HepG2 (cell line): Measurements from ENCODE around the gene KDM6B. TPM values are rescaled to one million over a fixed set of nuclear protein-coding genes. Genes with fewer than 3 reads are reported as not detected.

ENCODE experiments used
- AFF4 ChIP-seq: sonication (generic); formaldehyde crosslinking; IDR thresholded peaks from 2 replicates; pipeline ENCODE4 v1.4.0; 2020; ENCODE audit warnings: missing genetic modification reagents
- AHR ChIP-seq: IDR thresholded peaks from 2 replicates; pipeline ENCODE4 v1.6.1; 2018; ENCODE audit warnings: missing genetic modification reagents, missing compliant biosample characterization
- ELF1 ChIP-seq: sonication (generic); formaldehyde crosslinking; IDR thresholded peaks from 2 replicates; pipeline ENCODE4 v1.4.0; 2020; ENCODE audit warnings: missing genetic modification reagents
- GATAD2A ChIP-seq: IDR thresholded peaks from 2 replicates; pipeline ENCODE4 v1.6.1; 2016
- HOXA7 ChIP-seq: sonication (generic); formaldehyde crosslinking; IDR thresholded peaks from 2 replicates; pipeline ENCODE4 v1.8.1; 2022; ENCODE audit warnings: mild to moderate bottlenecking, missing genetic modification reagents, moderate library complexity
- IRX3 ChIP-seq: sonication (generic); formaldehyde crosslinking; IDR thresholded peaks from 2 replicates; pipeline ENCODE4 v1.8.1; 2023; ENCODE audit warnings: mild to moderate bottlenecking, low read depth, missing genetic modification reagents, borderline replicate concordance
- KMT2B ChIP-seq: IDR thresholded peaks from 2 replicates; pipeline ENCODE4 v1.6.1; 2016; ENCODE audit warnings: missing genetic modification reagents, missing compliant biosample characterization
- MTA1 ChIP-seq: sonication (generic); formaldehyde crosslinking; IDR thresholded peaks from 2 replicates; pipeline ENCODE4 v1.4.0; 2020; ENCODE audit warnings: missing genetic modification reagents, mild to moderate bottlenecking, borderline replicate concordance
- MXI1 ChIP-seq: IDR thresholded peaks from 3 replicates; pipeline ENCODE4 v1.6.1; 2012; ENCODE audit warnings: low read depth, low read length, inconsistent platforms, borderline replicate concordance
- NFYB ChIP-seq: sonication (generic); formaldehyde crosslinking; IDR thresholded peaks from 2 replicates; pipeline ENCODE4 v1.4.0; 2020; ENCODE audit warnings: missing genetic modification reagents
- SP2 ChIP-seq: sonication (generic); formaldehyde crosslinking; IDR thresholded peaks from 2 replicates; pipeline ENCODE4 v1.5.1; 2020; ENCODE audit warnings: mild to moderate bottlenecking, missing genetic modification reagents
- SYNCRIP ChIP-seq: fragments of 200-400 bp; formaldehyde crosslinking; IDR thresholded peaks from 2 replicates; pipeline ENCODE4 v1.6.1; 2018; ENCODE audit warnings: mild to moderate bottlenecking, low read depth, low read length; ENCODE audit not compliant: insufficient read depth
- THYN1 ChIP-seq: sonication (generic); formaldehyde crosslinking; IDR thresholded peaks from 2 replicates; pipeline ENCODE4 v1.8.1; 2023; ENCODE audit warnings: low read depth, mild to moderate bottlenecking, moderate library complexity, missing genetic modification reagents, borderline replicate concordance
- U2AF1 ChIP-seq: fragments of 200-400 bp; formaldehyde crosslinking; optimal IDR thresholded peaks from 2 replicates; pipeline ENCODE3; 2017; ENCODE audit warnings: mild to moderate bottlenecking, low read depth, low read length
- ZC3H4 ChIP-seq: sonication (generic); formaldehyde crosslinking; IDR thresholded peaks from 2 replicates; pipeline ENCODE4 v1.4.0; 2020; ENCODE audit warnings: missing genetic modification reagents, borderline replicate concordance
- ZFYVE20 ChIP-seq: sonication (generic); formaldehyde crosslinking; IDR thresholded peaks from 2 replicates; pipeline ENCODE4 v1.8.0; 2023; ENCODE audit warnings: low read depth, mild to moderate bottlenecking, moderate library complexity, missing genetic modification reagents, borderline replicate concordance
- ZNF234 ChIP-seq: sonication (generic); formaldehyde crosslinking; conservative IDR thresholded peaks from 2 replicates; pipeline ENCODE4 v1.5.1; 2020; ENCODE audit warnings: mild to moderate bottlenecking, missing genetic modification reagents
- ZNF331 ChIP-seq: sonication (generic); formaldehyde crosslinking; IDR thresholded peaks from 2 replicates; pipeline ENCODE4 v1.4.0; 2020; ENCODE audit warnings: missing genetic modification reagents
- ZNF34 ChIP-seq: sonication (generic); formaldehyde crosslinking; IDR thresholded peaks from 2 replicates; pipeline ENCODE4 v1.4.0; 2020; ENCODE audit warnings: mild to moderate bottlenecking, missing genetic modification reagents, borderline replicate concordance
- ZNF703 ChIP-seq: sonication (generic); formaldehyde crosslinking; IDR thresholded peaks from 2 replicates; pipeline ENCODE4 v1.5.1; 2020; ENCODE audit warnings: missing genetic modification reagents, mild to moderate bottlenecking, moderate library complexity, borderline replicate concordance
- polyA plus RNA-seq, 8 experiments: library from polyadenylated mRNA; depleted of rRNA in 3 of 8; stranded (reverse) in 7 of 8; unstranded in 1 of 8; fragments of >200 nt; fragmentation: Illumina TruSeq in 4 of 8; extraction: Trizol in 4 of 8; gene quantifications; 2 replicates each; pipeline versions ENCODE4 v1.2.1 to v1.2.3, GENCODE V29; 2011 to 2016; ENCODE audit warnings: low read depth in 4 of 8, missing spikeins in 1 of 8, mixed read lengths in 1 of 8; ENCODE audit not compliant: insufficient read depth in 1 of 8
- total RNA-seq, 5 experiments: library from RNA; depleted of rRNA; stranded (reverse); fragments of >200 nt; fragmentation: Illumina TruSeq; extraction: Trizol; gene quantifications; 2 replicates each; pipeline ENCODE4 v1.2.3, GENCODE V29; 2016; ENCODE audit warnings: low read depth in 1 of 5
- TF ChIP-seq, protein P1 (sequence below): IDR thresholded peaks from 2 replicates; pipeline ENCODE4 v1.6.1; 2018; ENCODE audit warnings: missing genetic modification reagents, mild to moderate bottlenecking, missing compliant biosample characterization
- TF ChIP-seq, protein P2 (sequence below): sonication (generic); formaldehyde crosslinking; IDR thresholded peaks from 2 replicates; pipeline ENCODE4 v1.8.0; 2022; ENCODE audit warnings: mild to moderate bottlenecking, missing genetic modification reagents; ENCODE audit not compliant: insufficient replicate concordance

KDM6B gene
- total and polyA plus RNA-seq, 2 of the 13 experiments (the other 11 are each of a cell fraction or from before 2014, with no cell fraction given), result 1.3 to 2.1 TPM

DNA sequence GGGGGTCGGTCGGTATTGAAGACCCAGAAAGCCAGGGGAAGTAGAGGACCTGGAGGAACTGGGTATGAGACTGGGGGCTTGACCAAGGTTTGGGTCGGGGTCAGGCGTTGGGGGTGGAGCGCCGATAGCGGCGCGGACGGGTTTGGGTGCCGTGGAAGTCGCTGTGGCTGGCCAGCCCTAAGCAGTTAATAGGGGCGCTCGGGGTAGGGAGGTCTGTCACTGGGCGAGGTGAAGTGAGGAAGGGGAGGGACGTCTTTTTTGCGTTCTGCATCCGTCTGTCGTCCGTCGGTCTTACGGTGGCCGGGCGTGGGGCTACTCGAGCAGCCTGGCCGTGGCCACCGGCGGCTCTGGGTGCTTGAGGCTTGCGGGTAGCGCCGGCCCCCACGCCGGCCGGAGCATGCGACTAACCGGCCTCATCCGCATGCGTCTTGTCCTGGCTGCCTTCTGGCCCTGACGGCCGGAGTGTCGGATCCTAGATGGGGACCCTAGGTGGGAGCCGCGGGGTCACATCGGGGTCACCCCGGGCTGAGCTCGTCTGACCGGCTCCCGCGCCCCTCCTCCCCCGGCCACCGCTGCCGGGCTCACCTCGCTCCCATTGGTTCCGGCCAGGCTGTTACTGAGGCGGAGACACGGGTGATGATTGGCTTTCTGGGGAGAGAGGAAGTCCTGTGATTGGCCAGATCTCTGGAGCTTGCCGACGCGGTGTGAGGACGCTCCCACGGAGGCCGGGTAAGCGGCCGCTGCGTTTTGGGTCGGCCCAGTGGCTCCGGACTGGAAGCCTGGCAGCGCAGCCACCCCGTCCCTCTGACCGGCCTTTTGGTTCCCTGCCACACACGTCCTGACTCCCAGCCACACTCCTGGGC lies 10.5 kb downstream of the KDM6B start (continued):
- no peak for TF ChIP-seq ZNF234 (CRISPR knock-in tag)
- no peak for TF ChIP-seq AFF4 (CRISPR knock-in tag)
- no peak for TF ChIP-seq THYN1 (CRISPR knock-in tag)
- TF ChIP-seq AHR (CRISPR knock-in tag), result 0 out of 2 replicates have a peak, but pooled peaks have one; percentile 32
- TF ChIP-seq ZNF331 (CRISPR knock-in tag), result no peak
- no peak for TF ChIP-seq ZNF703 (CRISPR knock-in tag)
- TF ChIP-seq ZC3H4 (CRISPR knock-in tag), result no peak
- no peak for TF ChIP-seq ZNF34 (CRISPR knock-in tag)
- TF ChIP-seq KMT2B (CRISPR knock-in tag), result 0 out of 2 replicates have a peak, but pooled peaks have one; percentile 23
- 0 out of 3 replicates have a peak, but pooled peaks have one; percentile 30 for TF ChIP-seq MXI1
- 0 out of 2 replicates have a peak, but pooled peaks have one; percentile 31 for TF ChIP-seq IRX3 (CRISPR knock-in tag)
- no peak for TF ChIP-seq HOXA7 (CRISPR knock-in tag)
- peak; percentile 18; the same call in 1 of the 2 replicates for TF ChIP-seq GATAD2A (CRISPR knock-in tag)
- no peak for TF ChIP-seq MTA1
- TF ChIP-seq SP2 (CRISPR knock-in tag), result peak; percentile 83
- no peak for TF ChIP-seq ZFYVE20 (CRISPR knock-in tag)
- TF ChIP-seq, protein P1, sequence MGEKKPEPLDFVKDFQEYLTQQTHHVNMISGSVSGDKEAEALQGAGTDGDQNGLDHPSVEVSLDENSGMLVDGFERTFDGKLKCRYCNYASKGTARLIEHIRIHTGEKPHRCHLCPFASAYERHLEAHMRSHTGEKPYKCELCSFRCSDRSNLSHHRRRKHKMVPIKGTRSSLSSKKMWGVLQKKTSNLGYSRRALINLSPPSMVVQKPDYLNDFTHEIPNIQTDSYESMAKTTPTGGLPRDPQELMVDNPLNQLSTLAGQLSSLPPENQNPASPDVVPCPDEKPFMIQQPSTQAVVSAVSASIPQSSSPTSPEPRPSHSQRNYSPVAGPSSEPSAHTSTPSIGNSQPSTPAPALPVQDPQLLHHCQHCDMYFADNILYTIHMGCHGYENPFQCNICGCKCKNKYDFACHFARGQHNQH (CRISPR knock-in tag), result 0 out of 2 replicates have a peak, but pooled peaks have one; percentile 49
- no peak; the same call in 1 of the 2 replicates for TF ChIP-seq ELF1 (CRISPR knock-in tag)
- TF ChIP-seq SYNCRIP, result no peak
- TF ChIP-seq, protein P2, sequence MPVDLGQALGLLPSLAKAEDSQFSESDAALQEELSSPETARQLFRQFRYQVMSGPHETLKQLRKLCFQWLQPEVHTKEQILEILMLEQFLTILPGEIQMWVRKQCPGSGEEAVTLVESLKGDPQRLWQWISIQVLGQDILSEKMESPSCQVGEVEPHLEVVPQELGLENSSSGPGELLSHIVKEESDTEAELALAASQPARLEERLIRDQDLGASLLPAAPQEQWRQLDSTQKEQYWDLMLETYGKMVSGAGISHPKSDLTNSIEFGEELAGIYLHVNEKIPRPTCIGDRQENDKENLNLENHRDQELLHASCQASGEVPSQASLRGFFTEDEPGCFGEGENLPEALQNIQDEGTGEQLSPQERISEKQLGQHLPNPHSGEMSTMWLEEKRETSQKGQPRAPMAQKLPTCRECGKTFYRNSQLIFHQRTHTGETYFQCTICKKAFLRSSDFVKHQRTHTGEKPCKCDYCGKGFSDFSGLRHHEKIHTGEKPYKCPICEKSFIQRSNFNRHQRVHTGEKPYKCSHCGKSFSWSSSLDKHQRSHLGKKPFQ (CRISPR knock-in tag), result no peak
- no peak for TF ChIP-seq U2AF1
- TF ChIP-seq NFYB (CRISPR knock-in tag), result peak; percentile 88
